HUES48 (cell line): ENCODE data around the gene AP4M1.
A peak's percentile ranks its signal among the peaks of the same experiment; 100 is the strongest.

Experiments used
- H3K27ac ChIP-seq: one replicate; pipeline ENCODE4 v1.7.0; 2013; ENCODE audit warnings: low read depth, low read length, inconsistent platforms
- H3K27me3 ChIP-seq: 2 replicates; pipeline ENCODE4 v1.6.1; 2013; ENCODE audit warnings: mild to moderate bottlenecking, low read length; ENCODE audit not compliant: control insufficient read depth, insufficient read depth
- H3K36me3 ChIP-seq: 2 replicates; pipeline ENCODE4 v1.6.1; 2013; ENCODE audit warnings: low read length; ENCODE audit not compliant: control insufficient read depth, insufficient read depth
- H3K4me1 ChIP-seq: 2 replicates; pipeline ENCODE4 v1.6.1; 2013; ENCODE audit warnings: mild to moderate bottlenecking, low read length; ENCODE audit not compliant: control insufficient read depth, insufficient read depth
- H3K4me3 ChIP-seq: 2 replicates; pipeline ENCODE4 v1.5.1; 2013; ENCODE audit warnings: mild to moderate bottlenecking, low read depth, low read length
- H3K9ac ChIP-seq: 2 replicates; pipeline ENCODE4 v1.6.1; 2013; ENCODE audit warnings: mild to moderate bottlenecking, low read depth, low read length, moderate library complexity
- H3K9me3 ChIP-seq: 2 replicates; pipeline ENCODE4 v1.6.1; 2013; ENCODE audit warnings: low read length; ENCODE audit not compliant: control insufficient read depth, insufficient read depth

The AP4M1 gene

DNA sequence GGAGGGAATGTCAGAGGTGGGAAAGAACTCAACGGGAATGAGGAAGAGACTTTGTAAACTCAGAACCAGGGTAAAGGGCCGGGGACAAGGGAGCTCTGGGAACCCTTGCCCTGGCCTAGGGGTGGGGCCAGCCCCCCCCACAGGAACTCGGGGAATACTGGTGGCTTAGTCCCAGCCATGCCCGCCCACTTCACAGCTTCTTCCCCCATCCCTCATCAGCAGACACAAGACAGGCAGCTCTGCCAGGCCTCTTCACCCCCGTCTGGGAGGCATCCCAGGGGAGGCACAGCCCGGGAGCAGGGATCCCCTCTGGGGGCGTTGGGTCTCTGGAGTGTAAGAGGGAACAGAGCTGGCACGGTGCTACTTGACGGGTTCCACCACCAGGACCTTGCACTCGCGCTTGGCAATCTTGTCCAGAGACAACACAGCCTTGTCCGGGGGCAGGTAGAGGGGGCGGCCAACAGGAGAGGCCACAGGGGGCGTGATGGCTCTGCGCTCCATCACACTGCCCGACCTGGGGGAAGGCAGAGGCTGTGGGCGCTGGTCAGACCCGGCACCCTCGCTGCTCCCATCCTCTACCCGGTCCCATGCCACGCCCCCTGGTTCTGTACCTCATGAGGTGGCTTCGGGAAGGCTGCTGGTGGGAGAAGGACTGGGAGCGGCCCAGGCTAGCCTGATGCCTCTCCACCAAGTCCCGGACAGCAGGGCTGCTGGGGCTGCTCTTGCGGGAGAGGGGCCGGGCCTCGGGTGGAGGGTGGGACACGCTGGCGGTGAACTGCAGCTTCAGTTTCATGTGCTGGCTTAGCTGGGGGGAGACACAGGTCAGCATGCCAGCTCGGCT is 53.4 kb downstream of the AP4M1 start:
- Histone ChIP-seq H3K4me1 (peaks cover 19% of the 10 kb centered on the region), H3K4me3 (no peak overlapping the region), H3K9me3 (no peaks in the 10 kb centered on the region), H3K27me3 (no peaks in the 10 kb centered on the region), H3K27ac (no peak overlapping the region), H3K9ac (no peak overlapping the region), H3K36me3 (peaks cover 62% of the 10 kb centered on the region)

DNA sequence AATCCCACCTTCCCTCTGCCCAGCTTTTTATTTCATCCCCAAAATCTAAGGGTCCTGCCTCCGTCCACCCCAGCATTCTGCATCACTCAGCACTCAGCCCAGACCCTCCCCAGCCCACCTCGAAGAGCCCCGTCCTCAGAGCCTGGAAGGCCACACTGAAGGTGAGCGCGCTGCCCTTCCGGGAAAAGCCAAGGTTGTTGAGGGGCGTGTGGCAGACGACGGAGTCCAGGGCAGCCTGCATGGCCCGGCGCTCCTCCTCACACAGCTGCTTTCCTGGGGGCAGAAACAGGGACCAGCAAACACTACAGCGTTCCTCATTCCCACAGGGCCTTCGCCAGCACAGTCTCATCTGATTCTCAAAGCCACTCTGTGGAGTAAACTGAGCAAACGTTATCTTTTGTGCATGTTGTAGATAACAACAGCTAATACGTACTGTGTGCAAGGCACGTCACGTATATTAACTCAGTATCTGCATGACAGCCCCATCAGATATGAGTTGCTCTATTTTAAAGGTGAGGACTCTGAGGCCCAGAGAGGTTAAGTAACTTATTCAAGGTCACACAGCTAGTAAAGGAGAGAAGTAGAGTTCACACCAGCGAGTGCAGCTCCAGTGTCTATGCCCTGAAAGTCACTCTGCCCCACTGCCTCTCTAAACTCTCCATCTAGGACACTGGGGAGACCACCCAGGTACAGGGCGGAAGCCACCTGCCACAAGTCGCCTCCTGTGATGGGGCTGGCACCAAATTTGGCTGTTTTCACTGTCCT is 54.3 kb downstream of the AP4M1 start:
- Histone ChIP-seq H3K4me3 (no peak overlapping the region), H3K27me3 (no peaks in the 10 kb centered on the region), H3K9me3 (no peaks in the 10 kb centered on the region), H3K36me3 (peaks cover 54% of the 10 kb centered on the region), H3K27ac (no peak overlapping the region), H3K4me1 (peaks cover 13% of the 10 kb centered on the region), H3K9ac (no peak overlapping the region)

DNA sequence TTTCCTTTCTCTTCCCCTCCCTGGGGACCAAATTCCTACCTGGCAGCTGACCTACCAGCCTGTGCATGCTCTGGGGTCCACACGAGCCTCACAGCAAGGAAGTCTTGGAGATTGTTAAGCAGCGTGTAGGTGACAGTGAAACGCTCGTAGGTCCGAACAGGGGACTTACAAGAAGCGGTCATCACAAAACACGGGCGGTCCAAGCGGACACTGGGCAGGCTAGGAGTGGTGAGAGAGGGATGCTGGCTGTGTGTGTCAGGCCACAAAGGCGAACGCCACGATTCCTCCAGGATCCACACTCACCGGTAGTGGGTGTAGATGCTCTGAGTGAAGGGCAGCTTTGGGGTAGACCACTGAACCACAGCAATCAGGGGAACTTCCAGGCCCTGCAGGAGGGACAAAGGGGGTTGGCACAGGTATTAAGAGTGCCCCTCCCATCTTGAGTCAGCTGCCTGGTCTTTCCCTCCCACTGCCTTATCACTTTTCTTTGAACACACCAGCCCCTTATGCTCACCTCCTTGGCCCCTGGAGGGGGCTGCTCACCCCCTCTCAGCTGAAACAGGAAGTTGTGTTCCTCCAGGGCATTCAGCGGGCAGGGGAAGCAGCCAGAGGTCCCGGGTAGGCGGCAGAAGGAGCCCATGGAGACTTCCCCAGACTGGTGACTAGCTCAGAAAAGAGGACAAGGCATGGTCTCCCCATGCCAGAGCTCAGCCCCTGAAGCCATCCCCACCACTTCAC is 55.1 kb downstream of the AP4M1 start:
- H3K4me3 ChIP-seq, result 0 out of 2 replicates have a peak overlapping the region, but pooled peaks have one; percentile 81
- H3K27me3 ChIP-seq, result no peaks in the 10 kb centered on the region
- no peaks in the 10 kb centered on the region for H3K9me3 ChIP-seq
- peak overlapping the region; percentile 84 for H3K27ac ChIP-seq
- peaks cover 13% of the 10 kb centered on the region for H3K4me1 ChIP-seq
- no peak overlapping the region for H3K9ac ChIP-seq
- peaks cover 53% of the 10 kb centered on the region for H3K36me3 ChIP-seq

DNA sequence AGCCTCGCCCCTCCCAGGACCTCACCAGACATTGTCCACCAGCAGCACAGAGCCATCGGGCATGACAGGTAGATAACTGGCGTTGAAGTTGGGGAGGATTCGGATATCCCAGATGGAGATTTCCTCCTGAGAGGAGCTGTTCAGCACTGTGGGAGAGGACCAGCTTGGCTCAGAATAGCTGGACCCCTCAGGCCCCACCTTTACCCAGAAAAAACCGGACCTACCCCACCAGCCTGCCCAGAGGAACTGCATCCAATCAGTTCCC is 55.6 kb downstream of the AP4M1 start:
- peak overlapping the region; percentile 81; the same call in 1 of the 2 replicates for H3K4me3 ChIP-seq
- no peaks in the 10 kb centered on the region for H3K27me3 ChIP-seq
- no peak overlapping the region for H3K9ac ChIP-seq
- H3K36me3 ChIP-seq, result peaks cover 48% of the 10 kb centered on the region
- no peaks in the 10 kb centered on the region for H3K9me3 ChIP-seq
- H3K4me1 ChIP-seq, result peaks cover 13% of the 10 kb centered on the region
- peak overlapping the region; percentile 84 for H3K27ac ChIP-seq

DNA sequence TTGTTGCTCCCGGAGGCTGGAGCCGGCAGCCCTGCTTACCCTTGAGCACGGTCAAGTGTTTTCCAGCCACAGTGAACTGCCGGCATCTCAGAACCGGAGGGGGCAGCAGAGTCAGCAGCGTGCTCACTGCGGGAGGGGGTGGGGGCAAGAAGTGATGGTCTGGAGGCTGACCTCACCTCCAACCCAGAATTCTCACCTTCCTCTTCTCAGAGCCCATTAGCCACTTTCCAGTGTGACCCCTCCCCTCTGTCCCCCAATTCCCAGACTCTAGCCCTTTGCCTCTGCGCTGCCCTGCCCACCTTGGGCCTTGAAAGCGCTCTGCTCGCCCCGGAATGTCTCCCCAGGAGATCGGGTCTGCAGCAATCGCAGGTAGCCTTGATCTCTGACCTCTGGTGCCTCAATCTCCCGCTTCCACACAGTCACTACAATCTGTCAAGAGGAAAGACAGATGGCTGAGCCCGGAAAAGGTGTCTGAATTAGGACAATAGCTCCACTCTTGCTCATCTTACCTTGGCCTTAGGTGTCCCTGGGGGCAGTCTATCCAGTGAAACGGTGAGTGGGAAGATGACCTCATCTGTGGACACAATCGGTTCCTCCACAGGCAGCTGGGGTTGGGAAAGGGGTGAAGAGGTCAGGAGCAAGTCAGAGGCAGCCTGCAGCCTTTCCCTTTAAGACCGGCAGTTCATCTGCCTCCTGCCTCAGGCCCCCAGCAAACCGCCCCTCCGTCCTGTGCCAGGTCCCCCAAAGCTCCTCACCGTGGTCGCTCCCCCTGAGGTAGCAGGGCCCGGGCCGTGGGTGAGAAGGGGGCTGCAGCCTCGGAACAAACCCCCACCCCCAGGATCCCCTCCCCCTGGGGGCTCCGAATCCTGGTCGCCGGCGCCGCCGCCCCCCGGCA is 56.1 kb downstream of the AP4M1 start:
- peaks cover 13% of the 10 kb centered on the region for H3K4me1 ChIP-seq
- peaks cover 43% of the 10 kb centered on the region for H3K36me3 ChIP-seq
- H3K4me3 ChIP-seq, result peak overlapping the region; percentile 81
- H3K9me3 ChIP-seq, result no peaks in the 10 kb centered on the region
- no peaks in the 10 kb centered on the region for H3K27me3 ChIP-seq
- H3K27ac ChIP-seq, result peak overlapping the region; percentile 84
- H3K9ac ChIP-seq, result peak overlapping the region; percentile 74; the same call in 1 of the 2 replicates
